Liver (tissue), 3 donors: ENCODE results near the gene PHF2.

Source experiments
- FOXA1 ChIP-seq: IDR thresholded peaks from 2 replicates; pipeline ENCODE4 v1.6.1; 2016; ENCODE audit warnings: antibody characterized with exemption
- HNF4A ChIP-seq, 2 donors: conservative IDR thresholded peaks; 2 replicates each; pipeline ENCODE4 v1.6.1; 2016; ENCODE audit warnings: antibody characterized with exemption in 2 of 2, mild to moderate bottlenecking in 2 of 2
- JUND ChIP-seq, 2 donors: IDR thresholded peaks; 2 replicates each; pipeline ENCODE4 v1.6.1; 2016; ENCODE audit warnings: antibody characterized with exemption in 2 of 2
- TF ChIP-seq, protein P1 (sequence below): fragments of 150-350 bp; IDR thresholded peaks from 2 replicates; pipeline ENCODE4 v1.5.1; 2017; ENCODE audit warnings: improper control_type of control experiment, low read depth, low read length; ENCODE audit not compliant: missing input control
- TF ChIP-seq, protein P2 (sequence below): IDR thresholded peaks from 2 replicates; pipeline ENCODE4 v1.6.1; 2016; ENCODE audit warnings: antibody characterized with exemption
- TF ChIP-seq, protein P3 (sequence below): IDR thresholded peaks from 2 replicates; pipeline ENCODE4 v1.6.1; 2016; ENCODE audit warnings: antibody characterized with exemption
- donor health status: healthy.
- donor health status: healthy.

DNA sequence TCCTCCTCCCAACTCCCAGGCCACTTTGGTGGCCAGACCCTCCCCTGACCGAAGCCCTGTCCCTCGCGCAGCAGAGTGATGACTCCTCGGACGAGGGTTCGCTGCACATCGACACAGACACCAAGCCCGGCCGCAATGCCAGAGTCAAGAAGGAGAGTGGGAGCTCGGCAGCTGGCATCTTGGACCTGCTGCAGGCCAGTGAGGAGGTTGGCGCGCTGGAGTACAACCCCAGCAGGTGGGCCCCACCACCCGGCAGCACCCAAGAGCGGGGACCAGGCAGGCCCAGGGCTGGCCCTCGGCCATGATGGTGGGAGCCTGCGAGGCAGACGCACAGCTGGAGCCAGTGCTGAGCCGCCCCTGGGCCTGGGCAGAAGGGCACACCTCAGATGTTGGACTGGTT, 90.6 kb downstream of the PHF2 start:
- TF ChIP-seq, protein P1, sequence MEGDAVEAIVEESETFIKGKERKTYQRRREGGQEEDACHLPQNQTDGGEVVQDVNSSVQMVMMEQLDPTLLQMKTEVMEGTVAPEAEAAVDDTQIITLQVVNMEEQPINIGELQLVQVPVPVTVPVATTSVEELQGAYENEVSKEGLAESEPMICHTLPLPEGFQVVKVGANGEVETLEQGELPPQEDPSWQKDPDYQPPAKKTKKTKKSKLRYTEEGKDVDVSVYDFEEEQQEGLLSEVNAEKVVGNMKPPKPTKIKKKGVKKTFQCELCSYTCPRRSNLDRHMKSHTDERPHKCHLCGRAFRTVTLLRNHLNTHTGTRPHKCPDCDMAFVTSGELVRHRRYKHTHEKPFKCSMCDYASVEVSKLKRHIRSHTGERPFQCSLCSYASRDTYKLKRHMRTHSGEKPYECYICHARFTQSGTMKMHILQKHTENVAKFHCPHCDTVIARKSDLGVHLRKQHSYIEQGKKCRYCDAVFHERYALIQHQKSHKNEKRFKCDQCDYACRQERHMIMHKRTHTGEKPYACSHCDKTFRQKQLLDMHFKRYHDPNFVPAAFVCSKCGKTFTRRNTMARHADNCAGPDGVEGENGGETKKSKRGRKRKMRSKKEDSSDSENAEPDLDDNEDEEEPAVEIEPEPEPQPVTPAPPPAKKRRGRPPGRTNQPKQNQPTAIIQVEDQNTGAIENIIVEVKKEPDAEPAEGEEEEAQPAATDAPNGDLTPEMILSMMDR = no peak
- TF ChIP-seq FOXA1 (no peak), JUND (IDR thresholded peaks at IDR 0.05) (no peak), HNF4A (conservative IDR thresholded peaks at IDR 0.05) (no peak)
- TF ChIP-seq, protein P2, sequence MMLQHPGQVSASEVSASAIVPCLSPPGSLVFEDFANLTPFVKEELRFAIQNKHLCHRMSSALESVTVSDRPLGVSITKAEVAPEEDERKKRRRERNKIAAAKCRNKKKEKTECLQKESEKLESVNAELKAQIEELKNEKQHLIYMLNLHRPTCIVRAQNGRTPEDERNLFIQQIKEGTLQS = no peak
- TF ChIP-seq, protein P3, sequence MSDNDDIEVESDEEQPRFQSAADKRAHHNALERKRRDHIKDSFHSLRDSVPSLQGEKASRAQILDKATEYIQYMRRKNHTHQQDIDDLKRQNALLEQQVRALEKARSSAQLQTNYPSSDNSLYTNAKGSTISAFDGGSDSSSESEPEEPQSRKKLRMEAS = no peak
